K562 (cell line): ENCODE measurements around the gene SALL2. TPM values are rescaled to one million over a fixed set of nuclear protein-coding genes. Genes with fewer than 3 reads are reported as not detected.

ENCODE experiments used
- FOXA3 ChIP-seq, 2 experiments: fragments of 450-650 bp in 1 of 2; sonication (generic) in 1 of 2; formaldehyde crosslinking; IDR thresholded peaks in 1 of 2; conservative IDR thresholded peaks in 1 of 2; 2 replicates each; pipeline versions ENCODE4 v1.4.0 to v1.8.0; 2020 to 2022; ENCODE audit warnings: mild to moderate bottlenecking in 2 of 2, missing genetic modification reagents in 1 of 2
- FOXK1 ChIP-seq: sonication (generic); formaldehyde crosslinking; IDR thresholded peaks from 2 replicates; pipeline ENCODE4 v1.8.0; 2022; ENCODE audit warnings: missing genetic modification reagents, mild to moderate bottlenecking, borderline replicate concordance
- FOXP1 ChIP-seq: sonication (generic); formaldehyde crosslinking; IDR thresholded peaks from 2 replicates; pipeline ENCODE4 v1.8.0; 2022; ENCODE audit warnings: mild to moderate bottlenecking, missing genetic modification reagents
- GABPA ChIP-seq: fragments of 200-800 bp; sonication (Bioruptor generic); conservative IDR thresholded peaks from 2 replicates; pipeline ENCODE4 v1.6.1; 2016; ENCODE audit warnings: low read depth, missing genetic modification characterization, missing compliant biosample characterization
- ZNF232 ChIP-seq: sonication (generic); formaldehyde crosslinking; IDR thresholded peaks from 2 replicates; pipeline ENCODE4 v1.8.0; 2022; ENCODE audit warnings: mild to moderate bottlenecking, missing genetic modification reagents
- polyA plus RNA-seq, 8 experiments: library from polyadenylated mRNA; depleted of rRNA in 4 of 8; stranded (reverse) in 5 of 8; unstranded in 3 of 8; fragments of >200 nt; fragmentation: Nextera tagmentation in 2 of 8; fragmentation: Illumina TruSeq in 1 of 8; extraction: Ambion mirVana in 2 of 8; extraction: Trizol in 1 of 8; gene quantifications; 2 replicates each; pipeline versions ENCODE4 v1.2.1 to v1.2.3, GENCODE V29; 2011 to 2014; ENCODE audit warnings: inconsistent platforms in 1 of 8, missing spikeins in 1 of 8
- total RNA-seq, 7 experiments: library from RNA; depleted of rRNA in 6 of 7; stranded (reverse); fragments of >200 nt in 6 of 7; fragmentation: Illumina TruSeq in 2 of 7; extraction: Trizol in 2 of 7; gene quantifications; 2 replicates each; pipeline versions ENCODE4 v1.2.1 to v1.2.3, GENCODE V29; 2011 to 2021; ENCODE audit warnings: low replicate concordance in 1 of 7
- TF ChIP-seq, protein P1 (sequence below), 2 experiments: fragments of 450-650 bp; IDR thresholded peaks; 2 replicates each; pipeline ENCODE4 v1.6.1; 2018; ENCODE audit warnings: mild to moderate bottlenecking in 2 of 2, low read depth in 1 of 2; ENCODE audit not compliant: partially characterized antibody in 2 of 2
- TF ChIP-seq, protein P2 (sequence below): fragments of 450-650 bp; IDR thresholded peaks from 2 replicates; pipeline ENCODE4 v1.6.1; 2018; ENCODE audit not compliant: partially characterized antibody
- TF ChIP-seq, protein P3 (sequence below): sonication (generic); formaldehyde crosslinking; IDR thresholded peaks from 2 replicates; pipeline ENCODE4 v1.8.1; 2023; ENCODE audit warnings: mild to moderate bottlenecking, missing genetic modification reagents
- TF ChIP-seq, protein P4 (sequence below), 3 experiments: fragments of 200-800 bp in 1 of 3; fragments of 250-450 bp in 1 of 3; fragments of 450-650 bp in 1 of 3; sonication (Bioruptor Pico) in 1 of 3; sonication (Bioruptor generic) in 1 of 3; formaldehyde crosslinking in 1 of 3; IDR thresholded peaks; 2 replicates each; pipeline versions ENCODE4 v1.6.1 to v1.8.0; 2016 to 2022; ENCODE audit warnings: mild to moderate bottlenecking in 2 of 3, missing genetic modification characterization in 2 of 3, missing compliant biosample characterization in 1 of 3, moderate library complexity in 1 of 3
- TF ChIP-seq, protein P5 (sequence below): fragments of 450-650 bp; IDR thresholded peaks from 2 replicates; pipeline ENCODE4 v1.6.1; 2017; ENCODE audit warnings: antibody characterized with exemption

Gene SALL2
- total and polyA plus RNA-seq, 9 of the 15 experiments (the other 6 are each of a cell fraction or from before 2014, with no cell fraction given): 6.6 to 30.4 (median 12.9) TPM

DNA sequence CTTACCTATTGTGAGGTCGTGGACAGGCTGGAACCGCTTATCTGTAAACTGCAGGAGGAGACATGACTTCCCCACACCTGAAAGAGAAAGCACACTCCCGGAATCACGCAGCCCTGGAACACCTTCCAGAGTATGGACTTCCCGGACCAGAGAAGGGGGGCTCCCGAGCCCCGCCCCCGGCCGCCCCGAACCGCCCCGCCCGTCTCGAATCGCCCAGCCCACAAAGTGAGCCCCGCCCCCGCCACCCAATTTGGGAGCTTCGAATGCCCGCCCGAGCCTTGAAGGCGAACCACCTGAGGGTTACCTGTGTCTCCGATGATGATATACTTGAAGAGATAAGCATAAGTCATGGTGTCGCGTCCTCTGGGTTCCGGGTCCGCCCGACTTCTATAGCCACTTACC, 49.6 kb downstream of the SALL2 start (continued):
- TF ChIP-seq, protein P1, sequence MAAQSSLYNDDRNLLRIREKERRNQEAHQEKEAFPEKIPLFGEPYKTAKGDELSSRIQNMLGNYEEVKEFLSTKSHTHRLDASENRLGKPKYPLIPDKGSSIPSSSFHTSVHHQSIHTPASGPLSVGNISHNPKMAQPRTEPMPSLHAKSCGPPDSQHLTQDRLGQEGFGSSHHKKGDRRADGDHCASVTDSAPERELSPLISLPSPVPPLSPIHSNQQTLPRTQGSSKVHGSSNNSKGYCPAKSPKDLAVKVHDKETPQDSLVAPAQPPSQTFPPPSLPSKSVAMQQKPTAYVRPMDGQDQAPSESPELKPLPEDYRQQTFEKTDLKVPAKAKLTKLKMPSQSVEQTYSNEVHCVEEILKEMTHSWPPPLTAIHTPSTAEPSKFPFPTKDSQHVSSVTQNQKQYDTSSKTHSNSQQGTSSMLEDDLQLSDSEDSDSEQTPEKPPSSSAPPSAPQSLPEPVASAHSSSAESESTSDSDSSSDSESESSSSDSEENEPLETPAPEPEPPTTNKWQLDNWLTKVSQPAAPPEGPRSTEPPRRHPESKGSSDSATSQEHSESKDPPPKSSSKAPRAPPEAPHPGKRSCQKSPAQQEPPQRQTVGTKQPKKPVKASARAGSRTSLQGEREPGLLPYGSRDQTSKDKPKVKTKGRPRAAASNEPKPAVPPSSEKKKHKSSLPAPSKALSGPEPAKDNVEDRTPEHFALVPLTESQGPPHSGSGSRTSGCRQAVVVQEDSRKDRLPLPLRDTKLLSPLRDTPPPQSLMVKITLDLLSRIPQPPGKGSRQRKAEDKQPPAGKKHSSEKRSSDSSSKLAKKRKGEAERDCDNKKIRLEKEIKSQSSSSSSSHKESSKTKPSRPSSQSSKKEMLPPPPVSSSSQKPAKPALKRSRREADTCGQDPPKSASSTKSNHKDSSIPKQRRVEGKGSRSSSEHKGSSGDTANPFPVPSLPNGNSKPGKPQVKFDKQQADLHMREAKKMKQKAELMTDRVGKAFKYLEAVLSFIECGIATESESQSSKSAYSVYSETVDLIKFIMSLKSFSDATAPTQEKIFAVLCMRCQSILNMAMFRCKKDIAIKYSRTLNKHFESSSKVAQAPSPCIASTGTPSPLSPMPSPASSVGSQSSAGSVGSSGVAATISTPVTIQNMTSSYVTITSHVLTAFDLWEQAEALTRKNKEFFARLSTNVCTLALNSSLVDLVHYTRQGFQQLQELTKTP (IDR thresholded peaks at IDR 0.05; ENCODE audit: low read depth in 1 of 2, partially characterized antibody in 2 of 2): no peak
- TF ChIP-seq GABPA (tag) (no peak), FOXP1 (CRISPR knock-in tag) (no peak), FOXA3 (CRISPR knock-in tag; conservative IDR thresholded peaks at IDR 0.05 in 1 of 2, IDR thresholded peaks at IDR 0.05 in 1 of 2) (no peak), ZNF232 (CRISPR knock-in tag) (no peak), FOXK1 (CRISPR knock-in tag) (no peak)
- TF ChIP-seq, protein P2, sequence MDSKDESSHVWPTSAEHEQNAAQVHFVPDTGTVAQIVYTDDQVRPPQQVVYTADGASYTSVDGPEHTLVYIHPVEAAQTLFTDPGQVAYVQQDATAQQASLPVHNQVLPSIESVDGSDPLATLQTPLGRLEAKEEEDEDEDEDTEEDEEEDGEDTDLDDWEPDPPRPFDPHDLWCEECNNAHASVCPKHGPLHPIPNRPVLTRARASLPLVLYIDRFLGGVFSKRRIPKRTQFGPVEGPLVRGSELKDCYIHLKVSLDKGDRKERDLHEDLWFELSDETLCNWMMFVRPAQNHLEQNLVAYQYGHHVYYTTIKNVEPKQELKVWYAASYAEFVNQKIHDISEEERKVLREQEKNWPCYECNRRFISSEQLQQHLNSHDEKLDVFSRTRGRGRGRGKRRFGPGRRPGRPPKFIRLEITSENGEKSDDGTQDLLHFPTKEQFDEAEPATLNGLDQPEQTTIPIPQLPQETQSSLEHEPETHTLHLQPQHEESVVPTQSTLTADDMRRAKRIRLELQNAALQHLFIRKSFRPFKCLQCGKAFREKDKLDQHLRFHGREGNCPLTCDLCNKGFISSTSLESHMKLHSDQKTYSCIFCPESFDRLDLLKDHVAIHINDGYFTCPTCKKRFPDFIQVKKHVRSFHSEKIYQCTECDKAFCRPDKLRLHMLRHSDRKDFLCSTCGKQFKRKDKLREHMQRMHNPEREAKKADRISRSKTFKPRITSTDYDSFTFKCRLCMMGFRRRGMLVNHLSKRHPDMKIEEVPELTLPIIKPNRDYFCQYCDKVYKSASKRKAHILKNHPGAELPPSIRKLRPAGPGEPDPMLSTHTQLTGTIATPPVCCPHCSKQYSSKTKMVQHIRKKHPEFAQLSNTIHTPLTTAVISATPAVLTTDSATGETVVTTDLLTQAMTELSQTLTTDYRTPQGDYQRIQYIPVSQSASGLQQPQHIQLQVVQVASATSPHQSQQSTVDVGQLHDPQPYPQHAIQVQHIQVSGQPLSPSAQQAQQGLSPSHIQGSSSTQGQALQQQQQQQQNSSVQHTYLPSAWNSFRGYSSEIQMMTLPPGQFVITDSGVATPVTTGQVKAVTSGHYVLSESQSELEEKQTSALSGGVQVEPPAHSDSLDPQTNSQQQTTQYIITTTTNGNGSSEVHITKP: peak; percentile 99
- TF ChIP-seq, protein P3, sequence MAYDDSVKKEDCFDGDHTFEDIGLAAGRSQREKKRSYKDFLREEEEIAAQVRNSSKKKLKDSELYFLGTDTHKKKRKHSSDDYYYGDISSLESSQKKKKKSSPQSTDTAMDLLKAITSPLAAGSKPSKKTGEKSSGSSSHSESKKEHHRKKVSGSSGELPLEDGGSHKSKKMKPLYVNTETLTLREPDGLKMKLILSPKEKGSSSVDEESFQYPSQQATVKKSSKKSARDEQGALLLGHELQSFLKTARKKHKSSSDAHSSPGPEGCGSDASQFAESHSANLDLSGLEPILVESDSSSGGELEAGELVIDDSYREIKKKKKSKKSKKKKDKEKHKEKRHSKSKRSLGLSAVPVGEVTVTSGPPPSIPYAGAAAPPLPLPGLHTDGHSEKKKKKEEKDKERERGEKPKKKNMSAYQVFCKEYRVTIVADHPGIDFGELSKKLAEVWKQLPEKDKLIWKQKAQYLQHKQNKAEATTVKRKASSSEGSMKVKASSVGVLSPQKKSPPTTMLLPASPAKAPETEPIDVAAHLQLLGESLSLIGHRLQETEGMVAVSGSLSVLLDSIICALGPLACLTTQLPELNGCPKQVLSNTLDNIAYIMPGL: no peak
- TF ChIP-seq, protein P4, sequence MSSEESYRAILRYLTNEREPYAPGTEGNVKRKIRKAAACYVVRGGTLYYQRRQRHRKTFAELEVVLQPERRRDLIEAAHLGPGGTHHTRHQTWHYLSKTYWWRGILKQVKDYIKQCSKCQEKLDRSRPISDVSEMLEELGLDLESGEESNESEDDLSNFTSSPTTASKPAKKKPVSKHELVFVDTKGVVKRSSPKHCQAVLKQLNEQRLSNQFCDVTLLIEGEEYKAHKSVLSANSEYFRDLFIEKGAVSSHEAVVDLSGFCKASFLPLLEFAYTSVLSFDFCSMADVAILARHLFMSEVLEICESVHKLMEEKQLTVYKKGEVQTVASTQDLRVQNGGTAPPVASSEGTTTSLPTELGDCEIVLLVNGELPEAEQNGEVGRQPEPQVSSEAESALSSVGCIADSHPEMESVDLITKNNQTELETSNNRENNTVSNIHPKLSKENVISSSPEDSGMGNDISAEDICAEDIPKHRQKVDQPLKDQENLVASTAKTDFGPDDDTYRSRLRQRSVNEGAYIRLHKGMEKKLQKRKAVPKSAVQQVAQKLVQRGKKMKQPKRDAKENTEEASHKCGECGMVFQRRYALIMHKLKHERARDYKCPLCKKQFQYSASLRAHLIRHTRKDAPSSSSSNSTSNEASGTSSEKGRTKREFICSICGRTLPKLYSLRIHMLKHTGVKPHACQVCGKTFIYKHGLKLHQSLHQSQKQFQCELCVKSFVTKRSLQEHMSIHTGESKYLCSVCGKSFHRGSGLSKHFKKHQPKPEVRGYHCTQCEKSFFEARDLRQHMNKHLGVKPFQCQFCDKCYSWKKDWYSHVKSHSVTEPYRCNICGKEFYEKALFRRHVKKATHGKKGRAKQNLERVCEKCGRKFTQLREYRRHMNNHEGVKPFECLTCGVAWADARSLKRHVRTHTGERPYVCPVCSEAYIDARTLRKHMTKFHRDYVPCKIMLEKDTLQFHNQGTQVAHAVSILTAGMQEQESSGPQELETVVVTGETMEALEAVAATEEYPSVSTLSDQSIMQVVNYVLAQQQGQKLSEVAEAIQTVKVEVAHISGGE (CRISPR knock-in tag; IDR thresholded peaks at IDR 0.05): peak in 1 of 3 experiments; percentile 85; a peak in 1 of 6 replicates
- TF ChIP-seq, protein P5, sequence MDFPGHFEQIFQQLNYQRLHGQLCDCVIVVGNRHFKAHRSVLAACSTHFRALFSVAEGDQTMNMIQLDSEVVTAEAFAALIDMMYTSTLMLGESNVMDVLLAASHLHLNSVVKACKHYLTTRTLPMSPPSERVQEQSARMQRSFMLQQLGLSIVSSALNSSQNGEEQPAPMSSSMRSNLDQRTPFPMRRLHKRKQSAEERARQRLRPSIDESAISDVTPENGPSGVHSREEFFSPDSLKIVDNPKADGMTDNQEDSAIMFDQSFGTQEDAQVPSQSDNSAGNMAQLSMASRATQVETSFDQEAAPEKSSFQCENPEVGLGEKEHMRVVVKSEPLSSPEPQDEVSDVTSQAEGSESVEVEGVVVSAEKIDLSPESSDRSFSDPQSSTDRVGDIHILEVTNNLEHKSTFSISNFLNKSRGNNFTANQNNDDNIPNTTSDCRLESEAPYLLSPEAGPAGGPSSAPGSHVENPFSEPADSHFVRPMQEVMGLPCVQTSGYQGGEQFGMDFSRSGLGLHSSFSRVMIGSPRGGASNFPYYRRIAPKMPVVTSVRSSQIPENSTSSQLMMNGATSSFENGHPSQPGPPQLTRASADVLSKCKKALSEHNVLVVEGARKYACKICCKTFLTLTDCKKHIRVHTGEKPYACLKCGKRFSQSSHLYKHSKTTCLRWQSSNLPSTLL: no peak
